OCI-LY1 (cell line): ENCODE results near the gene PSMD1.

ENCODE experiments used
- EZH2 ChIP-seq: fragments of 200-600 bp; sonication (generic), shearing (Covaris generic); IDR thresholded peaks from 2 replicates; pipeline ENCODE4 v1.8.0; 2017; ENCODE audit warnings: borderline replicate concordance, mixed run types, mild to moderate bottlenecking, antibody characterized with exemption, low read length, moderate library complexity, mixed read lengths
- TF ChIP-seq, protein P1 (sequence below): fragments of 200-600 bp; sonication (generic), shearing (Covaris generic); IDR thresholded peaks from 2 replicates; pipeline ENCODE4 v1.5.1; 2017; ENCODE audit warnings: mild to moderate bottlenecking, antibody characterized with exemption, low read length, moderate library complexity, mixed read lengths

GRCh38 chr2:231129216-231129615, 72.5 kb downstream of the PSMD1 start:
- no peak for TF ChIP-seq EZH2
- TF ChIP-seq, protein P1, sequence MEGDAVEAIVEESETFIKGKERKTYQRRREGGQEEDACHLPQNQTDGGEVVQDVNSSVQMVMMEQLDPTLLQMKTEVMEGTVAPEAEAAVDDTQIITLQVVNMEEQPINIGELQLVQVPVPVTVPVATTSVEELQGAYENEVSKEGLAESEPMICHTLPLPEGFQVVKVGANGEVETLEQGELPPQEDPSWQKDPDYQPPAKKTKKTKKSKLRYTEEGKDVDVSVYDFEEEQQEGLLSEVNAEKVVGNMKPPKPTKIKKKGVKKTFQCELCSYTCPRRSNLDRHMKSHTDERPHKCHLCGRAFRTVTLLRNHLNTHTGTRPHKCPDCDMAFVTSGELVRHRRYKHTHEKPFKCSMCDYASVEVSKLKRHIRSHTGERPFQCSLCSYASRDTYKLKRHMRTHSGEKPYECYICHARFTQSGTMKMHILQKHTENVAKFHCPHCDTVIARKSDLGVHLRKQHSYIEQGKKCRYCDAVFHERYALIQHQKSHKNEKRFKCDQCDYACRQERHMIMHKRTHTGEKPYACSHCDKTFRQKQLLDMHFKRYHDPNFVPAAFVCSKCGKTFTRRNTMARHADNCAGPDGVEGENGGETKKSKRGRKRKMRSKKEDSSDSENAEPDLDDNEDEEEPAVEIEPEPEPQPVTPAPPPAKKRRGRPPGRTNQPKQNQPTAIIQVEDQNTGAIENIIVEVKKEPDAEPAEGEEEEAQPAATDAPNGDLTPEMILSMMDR = no peak
